ENCODE measurements around the gene SLC9A9.

GRCh38 chr3:143352850-143353550, 495.3 kb downstream of the SLC9A9 start:
- TF ChIP-seq REST (IDR thresholded peaks at IDR 0.05; ENCODE audit: low read depth, low read length) (no peak), ELF1 (IDR thresholded peaks at IDR 0.05) (no peak), CTCF (IDR thresholded peaks at IDR 0.05) (no peak), FOXM1 (IDR thresholded peaks at IDR 0.05; ENCODE audit: low read depth) (no peak), ZBTB33 (IDR thresholded peaks at IDR 0.05; ENCODE audit: borderline replicate concordance, low read depth) (no peak), JUND (IDR thresholded peaks at IDR 0.05) (no peak), RCOR1 (IDR thresholded peaks at IDR 0.05; ENCODE audit: low read length) (no peak), MXI1 (IDR thresholded peaks at IDR 0.05; ENCODE audit: low read depth, low read length) (no peak), MAX (IDR thresholded peaks at IDR 0.05; ENCODE audit: low read depth) (no peak), TCF12 (IDR thresholded peaks at IDR 0.05) (no peak), GABPA (IDR thresholded peaks at IDR 0.05; ENCODE audit: low read depth) (no peak), YY1 (IDR thresholded peaks at IDR 0.05; ENCODE audit: low read depth) (no peak)

Data from SK-N-SH (cell line).